GM23338 (cell line): ENCODE results near the gene ADRA1B. TPM values are rescaled to one million over a fixed set of nuclear protein-coding genes. Genes with fewer than 3 reads are reported as not detected.

Source experiments
- ATAC-seq: fragments of 200-7000 bp; cut with Tn5 transposase; 3 replicates; pipeline ENCODE4 v1.9.1; 2020
- DNase-seq: peaks from one replicate; pipeline ENCODE4 v3.0.0-alpha.2; 2015; ENCODE audit warnings: low spot score
- H2AFZ ChIP-seq: fragments of 200-600 bp; sonication (generic); 2 replicates; pipeline ENCODE4 v1.8.0; 2016; ENCODE audit warnings: antibody characterized with exemption, mild to moderate bottlenecking, moderate library complexity
- H3F3A ChIP-seq: fragments of 200-600 bp; sonication (generic); replicated peaks from 2 replicates; pipeline ENCODE4 v1.8.0; 2017; ENCODE audit warnings: antibody characterized with exemption, mixed run types, low read depth
- H3K27ac ChIP-seq: fragments of 200-600 bp; sonication (generic); 2 replicates; pipeline ENCODE4 v1.6.1; 2016; ENCODE audit warnings: low read depth
- H3K27me3 ChIP-seq: fragments of 200-600 bp; sonication (generic); 2 replicates; pipeline ENCODE4 v1.8.0; 2016; ENCODE audit warnings: mild to moderate bottlenecking, mixed run types, moderate library complexity; ENCODE audit not compliant: insufficient read depth
- H3K36me3 ChIP-seq: fragments of 200-600 bp; sonication (generic); 2 replicates; pipeline ENCODE4 v1.8.0; 2016; ENCODE audit warnings: mild to moderate bottlenecking; ENCODE audit not compliant: insufficient read depth
- H3K4me1 ChIP-seq: fragments of 200-600 bp; sonication (generic); 2 replicates; pipeline ENCODE4 v1.8.0; 2016; ENCODE audit warnings: mild to moderate bottlenecking, moderate library complexity; ENCODE audit not compliant: insufficient read depth
- H3K4me2 ChIP-seq: fragments of 200-600 bp; sonication (generic); 2 replicates; pipeline ENCODE4 v1.7.1; 2017; ENCODE audit warnings: mixed run types
- H3K4me3 ChIP-seq: fragments of 200-600 bp; sonication (generic); 2 replicates; pipeline ENCODE4 v1.6.1; 2016; ENCODE audit warnings: mixed run types
- H3K79me2 ChIP-seq: fragments of 200-600 bp; sonication (generic); replicated peaks from 2 replicates; pipeline ENCODE4 v1.8.0; 2017; ENCODE audit warnings: mild to moderate bottlenecking; ENCODE audit not compliant: insufficient read depth
- H3K9me2 ChIP-seq: fragments of 200-600 bp; sonication (generic); 2 replicates; pipeline ENCODE4 v1.8.0; 2017; ENCODE audit not compliant: insufficient read depth
- H4K20me1 ChIP-seq: fragments of 200-600 bp; sonication (generic); replicated peaks from 2 replicates; pipeline ENCODE4 v1.8.0; 2017; ENCODE audit warnings: mild to moderate bottlenecking; ENCODE audit not compliant: insufficient read depth
- H3K27ac Mint-ChIP-seq: 2 replicates; pipeline ENCODE4 v1.8.0; 2020; ENCODE audit warnings: inconsistent platforms, mild to moderate bottlenecking, moderate library complexity, mixed read lengths
- H3K27me3 Mint-ChIP-seq: 3 replicates; pipeline ENCODE4 v1.8.0; 2022; ENCODE audit warnings: low read depth, mild to moderate bottlenecking, moderate library complexity, mixed read lengths, inconsistent platforms; ENCODE audit not compliant: insufficient read depth, poor library complexity
- H3K36me3 Mint-ChIP-seq: 3 replicates; pipeline ENCODE4 v1.8.0; 2021; ENCODE audit warnings: low read depth, mild to moderate bottlenecking, inconsistent platforms, moderate library complexity, mixed read lengths
- H3K4me1 Mint-ChIP-seq: 3 replicates; pipeline ENCODE4 v1.8.0; 2020; ENCODE audit warnings: mild to moderate bottlenecking, inconsistent platforms, mixed read lengths
- H3K4me3 Mint-ChIP-seq: 3 replicates; pipeline ENCODE4 v1.8.0; 2021; ENCODE audit warnings: moderate library complexity, mild to moderate bottlenecking, inconsistent platforms, mixed read lengths
- H3K9me3 Mint-ChIP-seq: 3 replicates; pipeline ENCODE4 v1.8.0; 2020; ENCODE audit warnings: moderate library complexity, mild to moderate bottlenecking, inconsistent platforms, mixed read lengths
- CTCF ChIP-seq, 2 experiments: fragments of 200-600 bp in 1 of 2; sonication (generic) in 1 of 2; conservative IDR thresholded peaks; 2 replicates each; pipeline versions ENCODE4 v1.5.1 to v1.6.1; 2016 to 2017; ENCODE audit warnings: antibody characterized with exemption in 2 of 2, low read depth in 2 of 2, mild to moderate bottlenecking in 2 of 2, moderate library complexity in 1 of 2
- EZH2 ChIP-seq: fragments of 200-600 bp; sonication (generic); IDR thresholded peaks from one replicate; pipeline ENCODE4 v1.8.0; 2017; ENCODE audit warnings: antibody characterized with exemption, mild to moderate bottlenecking, low read depth; ENCODE audit not compliant: unreplicated experiment
- NANOG ChIP-seq: IDR thresholded peaks from 2 replicates; pipeline ENCODE4 v1.6.1; 2016; ENCODE audit warnings: antibody characterized with exemption, borderline replicate concordance
- POLR2AphosphoS5 ChIP-seq: IDR thresholded peaks from 2 replicates; pipeline ENCODE4 v1.6.1; 2016; ENCODE audit warnings: antibody characterized with exemption, low read depth
- STAT1 ChIP-seq: IDR thresholded peaks from one replicate; pipeline ENCODE4 v1.6.1; 2016; ENCODE audit warnings: antibody characterized with exemption; ENCODE audit not compliant: unreplicated experiment
- ZNF114 ChIP-seq: fragments of 250-450 bp; sonication (Bioruptor Pico); IDR thresholded peaks from 2 replicates; pipeline ENCODE4 v1.5.0; 2020; ENCODE audit warnings: mild to moderate bottlenecking, moderate library complexity
- ZNF331 ChIP-seq: fragments of 250-450 bp; sonication (Bioruptor Pico); IDR thresholded peaks from 2 replicates; pipeline ENCODE4 v1.5.0; 2020; ENCODE audit warnings: low read depth, mild to moderate bottlenecking, moderate library complexity
- polyA plus RNA-seq: library from polyadenylated mRNA; unstranded; fragments of >200 nt; fragmentation: Nextera tagmentation; extraction: Ambion mirVana; gene quantifications from 2 replicates; pipeline ENCODE4 v1.2.1, GENCODE V29; 2016
- total RNA-seq: library from RNA; depleted of rRNA; stranded (reverse); fragments of >200 nt; shearing (Covaris generic); gene quantifications from 2 replicates; pipeline ENCODE4 v1.2.3, GENCODE V29; 2014
- TF ChIP-seq, protein P1 (sequence below): IDR thresholded peaks from one replicate; pipeline ENCODE4 v1.6.1; 2018; ENCODE audit warnings: antibody characterized with exemption; ENCODE audit not compliant: unreplicated experiment
- TF ChIP-seq, protein P2 (sequence below): fragments of 250-450 bp; sonication (Bioruptor Pico); IDR thresholded peaks from 2 replicates; pipeline ENCODE4 v1.5.0; 2020; ENCODE audit warnings: mild to moderate bottlenecking, moderate library complexity

Gene ADRA1B
- total and polyA plus RNA-seq, 2 experiments from 2014 or later: not detected

DNA sequence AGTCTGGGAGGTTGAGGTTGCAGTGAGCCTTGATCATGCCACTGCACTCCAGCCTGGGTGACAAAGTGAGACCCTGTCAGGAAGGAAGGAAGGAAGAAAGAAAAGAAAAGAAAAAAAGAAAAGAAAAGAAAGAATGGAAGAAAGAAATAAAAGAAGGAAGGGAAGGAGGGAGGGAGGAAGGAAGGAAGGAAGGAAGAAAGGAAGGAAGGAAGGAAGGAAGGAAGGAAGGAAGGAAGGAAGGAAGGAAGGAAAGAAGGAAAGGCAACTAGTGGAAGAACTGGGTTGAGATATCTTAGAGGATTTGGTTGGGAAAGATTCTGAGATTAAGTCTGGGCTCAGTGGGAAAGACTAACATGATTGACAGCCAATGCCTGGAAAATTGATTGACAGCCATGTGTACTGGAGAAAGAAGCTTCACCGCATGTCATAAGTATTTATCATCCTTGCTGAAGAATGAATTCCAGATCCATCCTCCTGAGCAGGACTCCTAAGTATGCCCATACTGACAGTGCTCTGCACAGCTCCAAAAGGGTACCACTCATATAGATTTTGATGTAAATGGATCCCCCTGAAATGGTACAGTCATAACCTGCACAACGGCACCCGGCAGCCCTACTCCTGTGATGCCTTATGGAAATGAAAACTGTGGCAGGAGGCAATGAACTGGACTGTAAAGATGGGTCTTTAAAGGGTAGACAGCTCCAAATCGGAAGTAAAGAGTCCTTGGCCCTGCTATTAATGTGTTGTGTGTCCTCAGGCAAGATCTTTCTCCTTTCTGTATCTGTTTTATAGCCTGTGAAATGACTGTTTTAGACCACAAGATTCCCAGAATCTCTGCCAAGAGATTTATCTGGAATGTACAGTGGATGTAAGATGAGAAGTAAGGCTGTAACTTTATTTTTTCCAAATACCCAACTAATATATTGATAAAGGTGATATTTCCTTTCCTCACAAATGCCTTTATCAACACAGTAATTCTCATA, 16.9 kb upstream of the ADRA1B start:
- H4K20me1 ChIP-seq: no peaks in the 10 kb centered on the region
- no peaks in the 10 kb centered on the region for H3K36me3 Mint-ChIP-seq
- H3K9me3 Mint-ChIP-seq: no peaks in the 10 kb centered on the region
- peaks cover 6% of the 10 kb centered on the region for H3K27me3 Mint-ChIP-seq
- peaks cover 13% of the 10 kb centered on the region; the same call in 2 of the 3 replicates for H3K4me1 Mint-ChIP-seq
- no peak overlapping the region for H3K4me3 ChIP-seq
- H3K27ac ChIP-seq: no peak overlapping the region
- TF ChIP-seq, protein P1, sequence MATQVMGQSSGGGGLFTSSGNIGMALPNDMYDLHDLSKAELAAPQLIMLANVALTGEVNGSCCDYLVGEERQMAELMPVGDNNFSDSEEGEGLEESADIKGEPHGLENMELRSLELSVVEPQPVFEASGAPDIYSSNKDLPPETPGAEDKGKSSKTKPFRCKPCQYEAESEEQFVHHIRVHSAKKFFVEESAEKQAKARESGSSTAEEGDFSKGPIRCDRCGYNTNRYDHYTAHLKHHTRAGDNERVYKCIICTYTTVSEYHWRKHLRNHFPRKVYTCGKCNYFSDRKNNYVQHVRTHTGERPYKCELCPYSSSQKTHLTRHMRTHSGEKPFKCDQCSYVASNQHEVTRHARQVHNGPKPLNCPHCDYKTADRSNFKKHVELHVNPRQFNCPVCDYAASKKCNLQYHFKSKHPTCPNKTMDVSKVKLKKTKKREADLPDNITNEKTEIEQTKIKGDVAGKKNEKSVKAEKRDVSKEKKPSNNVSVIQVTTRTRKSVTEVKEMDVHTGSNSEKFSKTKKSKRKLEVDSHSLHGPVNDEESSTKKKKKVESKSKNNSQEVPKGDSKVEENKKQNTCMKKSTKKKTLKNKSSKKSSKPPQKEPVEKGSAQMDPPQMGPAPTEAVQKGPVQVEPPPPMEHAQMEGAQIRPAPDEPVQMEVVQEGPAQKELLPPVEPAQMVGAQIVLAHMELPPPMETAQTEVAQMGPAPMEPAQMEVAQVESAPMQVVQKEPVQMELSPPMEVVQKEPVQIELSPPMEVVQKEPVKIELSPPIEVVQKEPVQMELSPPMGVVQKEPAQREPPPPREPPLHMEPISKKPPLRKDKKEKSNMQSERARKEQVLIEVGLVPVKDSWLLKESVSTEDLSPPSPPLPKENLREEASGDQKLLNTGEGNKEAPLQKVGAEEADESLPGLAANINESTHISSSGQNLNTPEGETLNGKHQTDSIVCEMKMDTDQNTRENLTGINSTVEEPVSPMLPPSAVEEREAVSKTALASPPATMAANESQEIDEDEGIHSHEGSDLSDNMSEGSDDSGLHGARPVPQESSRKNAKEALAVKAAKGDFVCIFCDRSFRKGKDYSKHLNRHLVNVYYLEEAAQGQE: no peak
- TF ChIP-seq CTCF (conservative IDR thresholded peaks at IDR 0.05; ENCODE audit: low read depth in 2 of 2): no peak
- no peak overlapping the region for H3K4me2 ChIP-seq
- no peak overlapping the region for H3K27ac Mint-ChIP-seq
- H3K79me2 ChIP-seq: no peaks in the 10 kb centered on the region
- no peaks in the 10 kb centered on the region for H3K4me1 ChIP-seq
- H3K27me3 ChIP-seq: no peaks in the 10 kb centered on the region
- DNase-seq (no peak), ATAC-seq (no peak)
- no peaks in the 10 kb centered on the region for H3K9me2 ChIP-seq
- H2AFZ ChIP-seq: no peak overlapping the region
- H3K36me3 ChIP-seq: no peaks in the 10 kb centered on the region
- no peak overlapping the region for H3K4me3 Mint-ChIP-seq
- no peaks in the 10 kb centered on the region for H3F3A ChIP-seq

GRCh38 chr5:159901308-159901707, 15.0 kb upstream of the ADRA1B start:
- ATAC-seq: no peak
- TF ChIP-seq, protein P2, sequence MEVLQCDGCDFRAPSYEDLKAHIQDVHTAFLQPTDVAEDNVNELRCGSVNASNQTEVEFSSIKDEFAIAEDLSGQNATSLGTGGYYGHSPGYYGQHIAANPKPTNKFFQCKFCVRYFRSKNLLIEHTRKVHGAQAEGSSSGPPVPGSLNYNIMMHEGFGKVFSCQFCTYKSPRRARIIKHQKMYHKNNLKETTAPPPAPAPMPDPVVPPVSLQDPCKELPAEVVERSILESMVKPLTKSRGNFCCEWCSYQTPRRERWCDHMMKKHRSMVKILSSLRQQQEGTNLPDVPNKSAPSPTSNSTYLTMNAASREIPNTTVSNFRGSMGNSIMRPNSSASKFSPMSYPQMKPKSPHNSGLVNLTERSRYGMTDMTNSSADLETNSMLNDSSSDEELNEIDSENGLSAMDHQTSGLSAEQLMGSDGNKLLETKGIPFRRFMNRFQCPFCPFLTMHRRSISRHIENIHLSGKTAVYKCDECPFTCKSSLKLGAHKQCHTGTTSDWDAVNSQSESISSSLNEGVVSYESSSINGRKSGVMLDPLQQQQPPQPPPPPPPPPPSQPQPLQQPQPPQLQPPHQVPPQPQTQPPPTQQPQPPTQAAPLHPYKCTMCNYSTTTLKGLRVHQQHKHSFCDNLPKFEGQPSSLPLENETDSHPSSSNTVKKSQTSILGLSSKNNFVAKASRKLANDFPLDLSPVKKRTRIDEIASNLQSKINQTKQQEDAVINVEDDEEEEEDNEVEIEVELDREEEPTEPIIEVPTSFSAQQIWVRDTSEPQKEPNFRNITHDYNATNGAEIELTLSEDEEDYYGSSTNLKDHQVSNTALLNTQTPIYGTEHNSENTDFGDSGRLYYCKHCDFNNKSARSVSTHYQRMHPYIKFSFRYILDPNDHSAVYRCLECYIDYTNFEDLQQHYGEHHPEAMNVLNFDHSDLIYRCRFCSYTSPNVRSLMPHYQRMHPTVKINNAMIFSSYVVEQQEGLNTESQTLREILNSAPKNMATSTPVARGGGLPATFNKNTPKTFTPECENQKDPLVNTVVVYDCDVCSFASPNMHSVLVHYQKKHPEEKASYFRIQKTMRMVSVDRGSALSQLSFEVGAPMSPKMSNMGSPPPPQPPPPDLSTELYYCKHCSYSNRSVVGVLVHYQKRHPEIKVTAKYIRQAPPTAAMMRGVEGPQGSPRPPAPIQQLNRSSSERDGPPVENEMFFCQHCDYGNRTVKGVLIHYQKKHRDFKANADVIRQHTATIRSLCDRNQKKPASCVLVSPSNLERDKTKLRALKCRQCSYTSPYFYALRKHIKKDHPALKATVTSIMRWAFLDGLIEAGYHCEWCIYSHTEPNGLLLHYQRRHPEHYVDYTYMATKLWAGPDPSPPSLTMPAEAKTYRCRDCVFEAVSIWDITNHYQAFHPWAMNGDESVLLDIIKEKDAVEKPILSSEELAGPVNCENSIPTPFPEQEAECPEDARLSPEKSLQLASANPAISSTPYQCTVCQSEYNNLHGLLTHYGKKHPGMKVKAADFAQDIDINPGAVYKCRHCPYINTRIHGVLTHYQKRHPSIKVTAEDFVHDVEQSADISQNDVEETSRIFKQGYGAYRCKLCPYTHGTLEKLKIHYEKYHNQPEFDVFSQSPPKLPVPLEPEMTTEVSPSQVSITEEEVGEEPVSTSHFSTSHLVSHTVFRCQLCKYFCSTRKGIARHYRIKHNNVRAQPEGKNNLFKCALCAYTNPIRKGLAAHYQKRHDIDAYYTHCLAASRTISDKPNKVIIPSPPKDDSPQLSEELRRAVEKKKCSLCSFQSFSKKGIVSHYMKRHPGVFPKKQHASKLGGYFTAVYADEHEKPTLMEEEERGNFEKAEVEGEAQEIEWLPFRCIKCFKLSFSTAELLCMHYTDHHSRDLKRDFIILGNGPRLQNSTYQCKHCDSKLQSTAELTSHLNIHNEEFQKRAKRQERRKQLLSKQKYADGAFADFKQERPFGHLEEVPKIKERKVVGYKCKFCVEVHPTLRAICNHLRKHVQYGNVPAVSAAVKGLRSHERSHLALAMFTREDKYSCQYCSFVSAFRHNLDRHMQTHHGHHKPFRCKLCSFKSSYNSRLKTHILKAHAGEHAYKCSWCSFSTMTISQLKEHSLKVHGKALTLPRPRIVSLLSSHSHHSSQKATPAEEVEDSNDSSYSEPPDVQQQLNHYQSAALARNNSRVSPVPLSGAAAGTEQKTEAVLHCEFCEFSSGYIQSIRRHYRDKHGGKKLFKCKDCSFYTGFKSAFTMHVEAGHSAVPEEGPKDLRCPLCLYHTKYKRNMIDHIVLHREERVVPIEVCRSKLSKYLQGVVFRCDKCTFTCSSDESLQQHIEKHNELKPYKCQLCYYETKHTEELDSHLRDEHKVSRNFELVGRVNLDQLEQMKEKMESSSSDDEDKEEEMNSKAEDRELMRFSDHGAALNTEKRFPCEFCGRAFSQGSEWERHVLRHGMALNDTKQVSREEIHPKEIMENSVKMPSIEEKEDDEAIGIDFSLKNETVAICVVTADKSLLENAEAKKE (CRISPR knock-in tag): no peak
- TF ChIP-seq POLR2AphosphoS5 (no peak), EZH2 (no peak), ZNF331 (CRISPR knock-in tag) (no peak), NANOG (no peak), ZNF114 (CRISPR knock-in tag) (no peak), STAT1 (no peak)
- no peak overlapping the region for H3K4me3 Mint-ChIP-seq

More at GRCh38 chr5:159901308-159901707, 15.0 kb upstream of the ADRA1B start:
- H3K27ac Mint-ChIP-seq: no peak overlapping the region
- no peaks in the 10 kb centered on the region for H3K9me3 Mint-ChIP-seq
- no peaks in the 10 kb centered on the region for H3K4me1 ChIP-seq
- no peak overlapping the region for H3K4me2 ChIP-seq
- H3K36me3 ChIP-seq: no peaks in the 10 kb centered on the region
- peaks cover 3% of the 10 kb centered on the region for H3K27me3 Mint-ChIP-seq
- H3K9me2 ChIP-seq: no peaks in the 10 kb centered on the region
- no peaks in the 10 kb centered on the region for H3K79me2 ChIP-seq
- no peaks in the 10 kb centered on the region for H4K20me1 ChIP-seq
- peaks cover 13% of the 10 kb centered on the region; the same call in 2 of the 3 replicates for H3K4me1 Mint-ChIP-seq
- no peaks in the 10 kb centered on the region for H3K27me3 ChIP-seq
- H2AFZ ChIP-seq: no peak overlapping the region
- no peaks in the 10 kb centered on the region for H3F3A ChIP-seq
- H3K4me3 ChIP-seq: no peak overlapping the region
- no peak overlapping the region for H3K27ac ChIP-seq
- H3K36me3 Mint-ChIP-seq: no peaks in the 10 kb centered on the region
- DNase-seq: no peak
